ACC112 (cell line): ENCODE results near the gene ACP4.
A peak's percentile ranks its signal among the peaks of the same experiment; 100 is the strongest.
"Not testable (repeated sequence)": the region's sequence is repeated elsewhere in the genome, so short reads cannot be mapped to it uniquely, and the experiment has no call there.

Experiments used
- H2AFZ ChIP-seq: fragments of 200-600 bp; sonication (generic); one replicate; pipeline ENCODE4 v1.6.0; 2017; ENCODE audit warnings: antibody characterized with exemption, low read length; ENCODE audit not compliant: unreplicated experiment
- H3K27ac ChIP-seq: fragments of 200-600 bp; sonication (generic); 2 replicates; pipeline ENCODE4 v1.5.1; 2014; ENCODE audit warnings: low read depth, mild to moderate bottlenecking, antibody characterized with exemption, low read length, moderate library complexity
- H3K27me3 ChIP-seq: fragments of 200-600 bp; sonication (generic); 2 replicates; pipeline ENCODE4 v1.6.1; 2014; ENCODE audit warnings: mild to moderate bottlenecking, antibody characterized with exemption, low read length, moderate library complexity, mixed read lengths; ENCODE audit not compliant: insufficient read depth
- H3K36me3 ChIP-seq: fragments of 200-600 bp; sonication (generic); 2 replicates; pipeline ENCODE4 v1.6.1; 2016; ENCODE audit warnings: mild to moderate bottlenecking, antibody characterized with exemption, low read length, moderate library complexity, mixed read lengths; ENCODE audit not compliant: insufficient read depth
- H3K4me1 ChIP-seq: fragments of 200-600 bp; sonication (generic); one replicate; pipeline ENCODE4 v1.6.1; 2016; ENCODE audit warnings: low read length, mixed read lengths; ENCODE audit not compliant: insufficient read depth, unreplicated experiment, control insufficient read depth
- H3K4me3 ChIP-seq: fragments of 200-600 bp; sonication (generic); 2 replicates; pipeline ENCODE4 v1.5.1; 2014; ENCODE audit warnings: mild to moderate bottlenecking, low read depth, low read length
- H3K79me2 ChIP-seq: fragments of 200-600 bp; sonication (generic); one replicate; pipeline ENCODE4 v1.6.0; 2016; ENCODE audit warnings: low read length; ENCODE audit not compliant: control insufficient read depth, unreplicated experiment, insufficient read depth

The ACP4 gene

DNA sequence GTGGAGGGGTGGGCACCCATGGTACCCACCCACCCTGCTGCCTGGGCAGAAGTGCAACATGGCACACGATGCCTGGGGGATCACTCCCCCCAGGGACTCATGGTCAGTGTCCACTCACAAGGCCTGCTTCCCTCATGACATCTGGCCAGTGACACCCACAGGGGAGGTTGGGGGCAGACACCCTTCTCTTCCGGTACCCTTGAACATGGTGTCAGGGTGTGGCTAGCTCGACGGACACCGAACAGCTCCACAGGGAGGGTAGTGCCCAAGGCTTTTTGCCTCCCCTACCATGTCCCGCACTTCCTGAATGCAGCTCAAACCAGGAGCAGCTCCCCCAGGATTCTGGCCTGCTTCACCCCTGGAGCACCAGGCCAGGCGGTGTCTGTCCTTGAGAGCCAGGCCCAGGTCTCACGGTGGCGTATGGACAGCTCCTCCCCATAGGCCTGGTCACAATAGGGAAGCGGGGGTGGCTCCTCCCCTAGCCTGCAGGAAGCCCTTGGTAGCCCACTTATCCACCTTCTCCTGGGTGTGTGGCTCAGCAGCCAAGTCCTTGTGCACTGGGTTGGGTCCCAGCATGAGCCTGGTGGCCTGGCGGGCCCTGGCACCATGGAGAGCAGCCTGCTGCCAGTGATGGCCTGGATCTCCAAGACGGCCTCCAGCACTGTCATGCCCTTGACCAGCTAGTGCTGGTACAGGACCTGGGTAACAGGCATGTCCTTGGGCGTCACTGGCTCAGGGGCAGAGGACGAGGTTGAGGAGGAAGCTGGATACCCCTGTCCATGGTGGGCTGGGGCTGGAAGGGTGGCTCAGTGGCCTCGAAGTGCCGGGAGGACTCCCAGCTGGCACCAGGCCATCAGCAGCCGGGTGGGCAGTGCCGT, 7.8 kb downstream of the ACP4 start:
- H3K27ac ChIP-seq = no peak overlapping the region
- H3K27me3 ChIP-seq = no peaks in the 10 kb centered on the region
- no peaks in the 10 kb centered on the region; the same call in 1 of the 2 replicates for H3K36me3 ChIP-seq
- H3K4me3 ChIP-seq = no peak overlapping the region
- H3K4me1 ChIP-seq = peaks cover 4% of the 10 kb centered on the region
- peaks cover 29% of the 10 kb centered on the region for H3K79me2 ChIP-seq
- H2AFZ ChIP-seq = no peak overlapping the region

DNA sequence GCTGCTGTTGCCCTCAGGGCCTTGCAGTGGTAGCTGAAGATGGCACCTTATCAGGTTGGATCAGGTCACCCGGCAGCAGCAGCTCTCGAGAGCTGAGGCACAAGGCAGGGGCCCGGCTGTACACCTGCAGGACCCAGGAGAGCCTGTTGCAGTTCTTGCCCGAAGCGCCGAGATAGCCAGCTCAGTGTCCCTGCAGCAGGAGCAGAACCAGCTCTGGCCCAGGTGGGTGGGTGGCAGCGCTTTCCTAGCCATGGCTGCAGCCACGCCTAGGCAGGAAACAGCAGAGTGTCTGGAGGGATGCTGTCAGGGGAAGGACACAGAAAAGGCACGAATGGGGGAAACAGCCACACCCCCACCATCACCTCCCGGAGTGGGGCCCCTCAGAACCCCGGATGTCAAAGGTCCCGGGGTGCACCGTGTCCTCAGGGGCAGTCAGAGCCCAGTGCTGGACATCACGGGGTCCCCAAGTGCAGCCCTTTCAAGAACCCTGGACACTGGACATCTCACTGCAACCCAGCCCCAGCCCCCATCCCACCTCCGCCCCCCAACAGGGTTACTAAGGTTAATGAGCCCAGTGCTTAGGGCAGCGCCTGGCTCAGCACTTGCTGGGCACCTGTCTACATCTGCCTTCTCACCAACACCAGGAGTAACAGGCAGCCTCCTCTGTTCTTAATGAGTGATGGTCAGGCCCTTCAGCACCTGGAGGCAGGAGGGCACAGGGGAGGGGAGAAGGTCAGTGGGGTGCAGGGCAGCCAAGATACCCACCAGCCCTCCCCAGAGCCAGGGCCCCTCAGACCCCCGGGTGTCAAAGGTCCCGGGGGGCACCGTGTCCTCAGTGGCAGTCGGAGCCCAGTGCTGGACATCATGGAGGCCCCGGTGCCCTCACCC, 8.7 kb downstream of the ACP4 start:
- Histone ChIP-seq H3K4me1 (peaks cover 4% of the 10 kb centered on the region), H3K27me3 (no peaks in the 10 kb centered on the region), H3K36me3 (peaks cover 4% of the 10 kb centered on the region; the same call in 1 of the 2 replicates), H2AFZ (no peak overlapping the region), H3K4me3 (no peak overlapping the region), H3K79me2 (peaks cover 38% of the 10 kb centered on the region), H3K27ac (no peak overlapping the region)

DNA sequence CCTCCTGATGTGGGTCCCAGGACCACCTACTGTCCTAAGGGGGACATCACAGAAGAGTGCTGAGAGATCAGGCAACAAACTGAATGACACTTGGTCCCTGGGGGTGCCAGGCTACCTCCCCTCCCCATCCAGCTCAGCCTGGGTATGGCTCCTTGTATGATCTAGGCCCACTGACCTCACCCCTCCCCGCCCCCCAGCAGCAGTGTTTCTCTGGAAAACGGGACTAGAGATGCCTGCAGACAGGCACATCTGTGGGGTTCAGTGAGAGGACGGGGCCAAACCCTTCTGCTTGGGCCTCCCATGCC, 9.3 kb downstream of the ACP4 start:
- Histone ChIP-seq H3K4me1 (peaks cover 4% of the 10 kb centered on the region), H3K27ac (no peak overlapping the region), H3K27me3 (no peaks in the 10 kb centered on the region), H3K4me3 (no peak overlapping the region), H2AFZ (no peak overlapping the region), H3K36me3 (peaks cover 4% of the 10 kb centered on the region; the same call in 1 of the 2 replicates), H3K79me2 (peaks cover 44% of the 10 kb centered on the region)

DNA sequence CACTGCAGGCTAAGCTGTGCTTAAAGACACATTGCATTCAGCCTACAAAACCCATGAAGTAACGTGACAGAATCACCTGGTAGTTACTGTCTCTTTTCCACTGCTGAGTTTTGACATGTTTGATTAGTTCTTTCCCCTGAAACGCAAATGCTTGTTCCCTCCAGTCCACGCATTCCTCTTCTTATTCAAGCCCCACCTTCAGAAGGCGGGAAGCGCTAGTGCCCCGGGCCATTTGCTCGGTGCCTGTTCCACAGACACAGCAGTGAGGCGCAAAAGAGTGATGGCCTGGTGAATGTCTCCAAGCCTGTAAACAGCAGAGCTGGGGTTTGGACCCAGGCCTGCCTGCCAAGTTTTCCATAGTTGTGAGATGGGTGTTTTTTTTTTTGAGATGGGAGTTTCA, 10.9 kb downstream of the ACP4 start:
- Histone ChIP-seq H3K4me3 (no peak overlapping the region), H3K36me3 (peaks cover 4% of the 10 kb centered on the region; the same call in 1 of the 2 replicates), H3K27ac (no peak overlapping the region), H2AFZ (no peak overlapping the region), H3K4me1 (peaks cover 4% of the 10 kb centered on the region), H3K79me2 (peaks cover 44% of the 10 kb centered on the region), H3K27me3 (no peaks in the 10 kb centered on the region)

DNA sequence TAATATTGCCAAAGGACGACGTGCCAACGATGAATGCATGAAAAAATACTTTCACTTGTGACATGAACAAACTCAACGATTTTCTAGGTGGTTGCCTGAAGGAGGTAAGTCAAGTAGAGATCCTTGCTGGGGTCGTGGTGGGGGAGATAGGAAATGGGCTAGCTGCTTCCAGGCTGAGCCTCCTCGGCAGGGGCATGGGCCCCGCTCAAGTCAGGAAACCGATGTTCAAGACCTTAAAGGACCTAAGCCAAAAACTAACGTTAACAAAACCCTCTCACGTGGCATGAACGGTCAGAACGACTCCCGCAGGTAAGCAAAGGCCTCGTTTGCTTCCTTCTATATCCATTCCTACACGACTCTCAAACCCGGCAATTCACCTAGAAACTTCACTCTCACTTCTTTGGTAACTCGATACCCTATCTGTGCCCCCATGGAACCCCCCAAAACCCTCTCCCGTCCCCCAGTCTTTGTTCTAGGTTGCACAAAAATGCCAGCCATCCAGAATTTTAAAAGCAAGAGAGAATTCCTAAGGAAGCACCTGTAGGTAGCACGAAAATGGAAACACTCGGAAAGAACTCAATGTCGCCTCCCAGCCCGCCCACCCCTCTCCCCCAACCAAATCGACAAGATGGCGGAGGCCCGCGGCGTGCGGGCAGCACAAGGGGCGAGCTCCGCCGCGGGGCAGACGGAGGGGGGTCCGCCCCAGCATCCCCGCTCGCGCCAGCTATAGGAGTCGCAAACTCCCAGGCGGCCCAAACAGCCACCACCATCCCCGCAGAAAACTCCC, 13.6 kb downstream of the ACP4 start:
- Histone ChIP-seq H3K4me1 (peaks cover 4% of the 10 kb centered on the region), H3K36me3 (0 out of 2 replicates have a peak, but pooled peaks cover 4% of the 10 kb centered on the region), H2AFZ (peak overlapping the region; percentile 82), H3K4me3 (peak overlapping the region; percentile 100), H3K27me3 (no peaks in the 10 kb centered on the region), H3K27ac (peak overlapping the region; percentile 92), H3K79me2 (peaks cover 44% of the 10 kb centered on the region)

DNA sequence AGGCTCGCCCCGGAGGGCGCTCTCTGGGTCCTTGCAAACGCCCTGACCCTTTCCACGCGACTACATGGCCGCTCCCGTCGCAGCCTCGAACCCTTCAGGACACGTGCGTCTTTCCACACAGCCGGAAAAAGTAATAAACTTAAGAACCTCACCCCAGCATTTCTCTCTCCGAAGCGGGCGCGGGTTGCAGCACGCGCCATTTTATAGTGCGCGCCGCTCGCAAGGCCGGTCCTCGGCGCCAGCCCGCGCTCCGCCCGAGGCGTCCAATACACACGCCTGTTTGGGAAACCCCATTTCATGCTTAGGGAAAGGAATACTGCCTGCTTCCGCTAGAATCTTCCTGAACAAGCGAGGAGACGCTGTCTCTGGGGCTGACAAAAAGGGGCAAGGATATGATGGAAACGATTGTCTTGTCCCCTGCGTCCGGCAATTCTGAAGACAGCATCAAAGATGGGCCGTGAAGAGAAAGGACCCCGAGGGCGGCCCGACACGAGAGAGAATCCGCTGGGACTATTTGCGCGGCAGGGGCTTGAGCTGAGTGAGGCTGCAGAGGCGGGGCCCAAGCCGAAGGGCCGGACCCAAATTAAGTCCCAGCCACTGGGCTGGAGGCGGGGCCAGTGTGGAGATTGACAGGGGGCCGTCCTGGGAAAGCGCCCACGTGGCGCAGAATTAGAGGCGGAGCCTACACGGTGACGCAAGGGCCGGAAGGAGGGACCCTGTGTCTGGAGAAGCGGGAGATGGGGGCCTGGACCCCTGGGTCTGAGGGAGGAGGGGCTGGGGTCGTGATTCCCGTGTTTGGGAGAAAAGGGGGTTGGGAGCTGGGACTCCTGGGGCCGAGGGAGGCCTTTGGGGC, 14.4 kb downstream of the ACP4 start:
- Histone ChIP-seq H3K79me2 (peaks cover 37% of the 10 kb centered on the region), H3K27me3 (no peaks in the 10 kb centered on the region), H2AFZ (peak overlapping the region; percentile 82), H3K4me3 (peak overlapping the region; percentile 100), H3K36me3 (0 out of 2 replicates have a peak, but pooled peaks cover 4% of the 10 kb centered on the region), H3K27ac (peak overlapping the region; percentile 92), H3K4me1 (peaks cover 4% of the 10 kb centered on the region)

DNA sequence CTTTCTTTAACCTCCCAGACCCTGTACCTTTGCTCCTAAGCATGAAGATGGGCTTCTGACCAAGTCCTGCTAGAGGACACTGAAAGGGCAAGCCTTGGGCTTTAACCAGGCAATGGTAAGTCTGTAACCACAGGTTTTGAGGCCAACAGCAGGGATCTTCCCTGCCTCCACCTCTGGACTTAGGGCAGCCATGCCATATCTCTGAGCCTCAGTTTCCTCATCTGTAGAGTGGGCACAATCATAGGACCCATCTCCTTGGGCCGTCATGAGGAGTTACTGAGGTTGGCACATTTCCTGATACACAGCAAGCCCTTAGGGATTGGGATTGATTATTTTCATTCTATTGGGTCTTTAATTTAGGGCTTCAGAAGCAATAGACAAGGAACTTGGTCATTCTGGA, 18.6 kb downstream of the ACP4 start:
- no peak overlapping the region for H2AFZ ChIP-seq
- H3K4me1 ChIP-seq = no peaks in the 10 kb centered on the region
- peaks cover 6% of the 10 kb centered on the region for H3K79me2 ChIP-seq
- no peaks in the 10 kb centered on the region for H3K27me3 ChIP-seq
- H3K36me3 ChIP-seq = no peaks in the 10 kb centered on the region
- H3K4me3 ChIP-seq = no peak overlapping the region
- no peak overlapping the region for H3K27ac ChIP-seq

DNA sequence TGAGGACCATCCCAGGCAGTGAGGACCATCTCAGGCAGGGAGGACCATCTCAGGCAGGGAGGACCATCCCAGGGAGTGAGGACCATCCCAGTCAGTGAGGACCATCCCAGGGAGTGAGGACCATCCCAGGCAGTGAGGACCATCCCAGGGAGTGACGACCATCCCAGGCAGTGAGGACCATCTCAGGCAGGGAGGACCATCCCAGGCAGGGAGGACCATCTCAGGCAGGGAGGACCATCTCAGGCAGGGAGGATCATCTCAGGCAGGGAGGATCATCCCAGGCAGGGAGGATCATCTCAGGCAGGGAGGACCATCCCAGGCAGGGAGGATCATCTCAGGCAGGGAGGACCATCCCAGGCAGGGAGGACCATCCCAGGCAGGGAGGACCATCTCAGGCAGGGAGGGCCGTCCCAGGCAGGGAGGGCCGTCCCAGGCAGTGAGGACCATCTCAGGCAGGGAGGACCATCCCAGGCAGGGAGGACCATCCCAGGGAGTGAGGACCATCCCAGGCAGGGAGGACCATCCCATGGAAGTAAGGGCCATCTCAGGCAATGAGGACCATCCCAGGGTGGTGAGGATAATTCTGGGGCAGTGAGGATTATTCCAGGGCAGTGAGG, 21.5 kb downstream of the ACP4 start:
- H3K4me1 ChIP-seq, H2AFZ ChIP-seq, H3K36me3 ChIP-seq, H3K4me3 ChIP-seq, H3K79me2 ChIP-seq, H3K27ac ChIP-seq: not testable (repeated sequence)
- peaks cover 21% of the 10 kb centered on the region; the same call in 1 of the 2 replicates for H3K27me3 ChIP-seq

DNA sequence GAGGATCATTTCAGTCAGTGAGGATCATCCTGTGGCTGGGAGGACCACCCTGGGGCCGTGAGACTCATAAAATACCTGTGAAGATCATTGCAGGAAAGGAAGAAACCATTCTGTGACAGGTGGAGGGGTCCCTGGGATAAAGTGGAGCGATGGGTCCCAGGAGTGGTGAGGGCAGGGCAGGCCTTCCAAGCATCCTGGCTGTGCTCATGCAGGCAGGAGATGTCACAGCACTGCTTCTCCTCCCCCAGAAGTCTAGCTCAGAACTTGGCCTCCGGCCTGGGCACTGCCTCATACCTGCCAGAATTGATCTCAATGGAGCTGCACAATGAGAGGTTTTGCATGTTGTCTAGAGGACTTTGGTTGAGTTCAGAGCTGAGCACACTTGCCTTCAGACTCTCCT, 22.3 kb downstream of the ACP4 start:
- Histone ChIP-seq H3K79me2 (no peaks in the 10 kb centered on the region), H3K27ac (no peak overlapping the region), H2AFZ (no peak overlapping the region), H3K27me3 (peaks cover 21% of the 10 kb centered on the region; the same call in 1 of the 2 replicates), H3K4me3 (no peak overlapping the region), H3K36me3 (no peaks in the 10 kb centered on the region), H3K4me1 (no peaks in the 10 kb centered on the region)
